ENCODE results near the gene NFATC2.

NFATC2 gene

DNA sequence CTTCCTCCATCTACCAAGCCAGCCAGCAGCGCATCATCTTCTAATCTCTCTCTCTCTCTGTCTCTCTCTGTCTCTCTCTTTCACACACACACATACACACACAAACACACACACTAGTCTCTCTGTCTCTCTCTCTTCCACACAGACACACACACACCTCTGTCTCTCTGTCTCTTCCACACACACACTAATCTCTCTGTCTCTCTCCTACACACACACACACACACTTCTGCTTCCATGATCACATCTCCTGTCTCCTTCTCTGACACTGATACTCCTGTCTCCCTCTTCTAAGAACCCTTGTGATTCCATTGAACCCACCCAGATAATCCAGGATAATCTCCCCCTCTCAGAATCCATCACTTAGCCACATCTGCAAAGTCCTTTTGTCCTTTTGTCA is 181.3 kb downstream of the NFATC2 start:
- CTCF ChIA-PET, result interaction anchor here (1.0 to 2.1 kb wide), 5 partner anchors 11 to 373 kb away, joined by 3 to 11 read pairs (median 3); no protein-coding TSS in a partner anchor
- TF ChIP-seq, protein P1, sequence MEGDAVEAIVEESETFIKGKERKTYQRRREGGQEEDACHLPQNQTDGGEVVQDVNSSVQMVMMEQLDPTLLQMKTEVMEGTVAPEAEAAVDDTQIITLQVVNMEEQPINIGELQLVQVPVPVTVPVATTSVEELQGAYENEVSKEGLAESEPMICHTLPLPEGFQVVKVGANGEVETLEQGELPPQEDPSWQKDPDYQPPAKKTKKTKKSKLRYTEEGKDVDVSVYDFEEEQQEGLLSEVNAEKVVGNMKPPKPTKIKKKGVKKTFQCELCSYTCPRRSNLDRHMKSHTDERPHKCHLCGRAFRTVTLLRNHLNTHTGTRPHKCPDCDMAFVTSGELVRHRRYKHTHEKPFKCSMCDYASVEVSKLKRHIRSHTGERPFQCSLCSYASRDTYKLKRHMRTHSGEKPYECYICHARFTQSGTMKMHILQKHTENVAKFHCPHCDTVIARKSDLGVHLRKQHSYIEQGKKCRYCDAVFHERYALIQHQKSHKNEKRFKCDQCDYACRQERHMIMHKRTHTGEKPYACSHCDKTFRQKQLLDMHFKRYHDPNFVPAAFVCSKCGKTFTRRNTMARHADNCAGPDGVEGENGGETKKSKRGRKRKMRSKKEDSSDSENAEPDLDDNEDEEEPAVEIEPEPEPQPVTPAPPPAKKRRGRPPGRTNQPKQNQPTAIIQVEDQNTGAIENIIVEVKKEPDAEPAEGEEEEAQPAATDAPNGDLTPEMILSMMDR (IDR thresholded peaks at IDR 0.05; ENCODE audit: insufficient read depth, low read length, missing control alignments), result no peak
- no peak for DNase-seq (ENCODE audit: low read depth, low spot score)
- no peak overlapping the region for H3K4me3 ChIP-seq (ENCODE audit: low read depth, low read length)
- POLR2A ChIA-PET, result interaction anchor here (0.7 to 1.6 kb wide), 4 partner anchors 9 to 34 kb away, joined by 3 to 7 read pairs (median 4); no protein-coding TSS in a partner anchor

DNA sequence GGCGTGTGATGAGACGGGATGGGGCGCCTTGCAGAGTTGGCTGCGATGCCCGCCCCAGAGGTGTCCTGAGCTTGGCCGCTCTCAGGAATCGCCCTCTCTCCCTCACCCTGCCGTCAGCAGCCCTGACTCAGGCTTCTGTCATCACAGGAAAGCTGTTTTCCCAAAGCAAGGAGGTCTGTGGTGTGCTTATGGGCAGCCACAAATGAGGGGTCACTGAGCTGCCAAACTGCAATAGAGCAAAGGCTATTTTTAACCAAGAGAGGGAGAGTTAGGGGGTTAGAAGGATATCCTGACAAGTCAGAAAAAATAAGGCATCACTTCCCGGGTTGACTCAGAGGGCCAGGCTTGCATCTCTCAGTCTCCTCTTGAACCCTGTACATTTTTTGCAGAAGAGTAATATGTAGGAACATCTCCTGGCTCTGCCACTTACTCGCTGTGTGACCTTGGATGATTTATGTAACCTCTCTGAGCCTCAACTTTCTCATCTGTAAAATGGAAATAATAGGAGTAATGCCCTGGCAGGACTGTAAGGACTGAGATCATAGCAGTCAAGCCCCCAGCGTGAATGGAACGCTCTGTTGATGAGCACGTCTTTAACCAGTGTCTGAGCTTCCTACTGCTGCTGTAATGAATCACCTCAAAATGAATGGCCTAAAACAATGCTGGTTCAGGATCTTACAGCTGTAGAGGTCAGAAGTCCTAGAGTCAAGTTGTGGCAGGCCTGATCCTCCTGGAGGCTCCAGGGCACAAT is 181.9 kb downstream of the NFATC2 start:
- TF ChIP-seq, protein P1 (IDR thresholded peaks at IDR 0.05; ENCODE audit: insufficient read depth, low read length, missing control alignments), result no peak
- CTCF ChIA-PET, result interaction anchor here (0.9 to 2.1 kb wide), 6 partner anchors 10 to 379 kb away, joined by 3 to 11 read pairs (median 3); no protein-coding TSS in a partner anchor
- peak; percentile 100 for DNase-seq (ENCODE audit: low read depth, low spot score)
- no peak overlapping the region for H3K4me3 ChIP-seq (ENCODE audit: low read depth, low read length)
- POLR2A ChIA-PET, result interaction anchor here (0.6 to 1.6 kb wide), 6 partner anchors 8 to 380 kb away, joined by 3 to 7 read pairs (median 4); no protein-coding TSS in a partner anchor

DNA sequence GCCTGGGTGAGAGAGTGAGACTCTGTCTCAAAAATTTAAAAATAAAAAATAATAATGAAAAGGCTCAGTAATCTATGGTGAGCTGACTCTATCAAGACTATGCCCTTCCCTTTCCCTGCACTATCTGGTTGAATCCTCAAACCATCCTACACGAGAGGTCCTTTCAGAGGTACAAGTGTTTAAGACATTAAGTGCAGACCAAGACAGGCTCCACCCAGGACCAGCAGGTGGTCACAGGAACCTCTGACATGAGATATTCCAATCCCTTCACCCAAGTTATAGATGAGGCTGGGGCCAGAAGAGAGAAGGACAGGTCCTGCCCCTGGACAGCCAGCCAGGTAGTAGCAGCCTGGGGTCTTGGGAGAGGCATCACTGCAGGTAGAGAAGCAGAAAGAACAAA is 182.6 kb downstream of the NFATC2 start:
- CTCF ChIA-PET, result interaction anchor here (0.9 to 2.1 kb wide), 4 partner anchors 9 to 378 kb away, joined by 3 to 11 read pairs (median 4); no protein-coding TSS in a partner anchor
- TF ChIP-seq, protein P1 (IDR thresholded peaks at IDR 0.05; ENCODE audit: insufficient read depth, low read length, missing control alignments), result no peak
- POLR2A ChIA-PET, result interaction anchor here (1.4 to 1.6 kb wide), 4 partner anchors 9 to 380 kb away, joined by 4 to 7 read pairs (median 4); no protein-coding TSS in a partner anchor
- H3K4me3 ChIP-seq (ENCODE audit: low read depth, low read length), result no peak overlapping the region
- DNase-seq (ENCODE audit: low read depth, low spot score), result no peak

DNA sequence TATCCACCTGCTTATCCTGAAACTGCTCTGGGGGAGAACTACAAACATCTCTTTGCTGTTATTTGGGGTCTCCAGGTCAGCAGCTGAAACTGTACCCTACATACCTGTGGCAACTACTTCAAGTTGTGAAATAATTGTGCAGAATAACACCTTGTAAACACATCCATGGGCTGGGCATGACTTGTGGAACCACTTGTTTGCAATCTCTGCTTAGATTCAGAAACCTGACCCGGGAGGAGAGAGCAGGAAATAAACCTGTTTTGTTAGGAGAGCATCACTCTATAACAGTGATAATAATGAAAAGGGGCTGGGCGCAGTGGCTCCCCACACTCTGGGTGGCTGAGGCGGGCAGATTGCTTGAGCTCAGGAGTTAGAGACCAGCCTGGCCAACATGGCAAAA is 183.1 kb downstream of the NFATC2 start:
- H3K4me3 ChIP-seq (ENCODE audit: low read depth, low read length), result no peak overlapping the region
- DNase-seq (ENCODE audit: low read depth, low spot score), result no peak
- CTCF ChIA-PET, result interaction anchor here (0.9 to 2.1 kb wide), 3 partner anchors 236 to 367 kb away, joined by 3 to 11 read pairs (median 5); no protein-coding TSS in a partner anchor
- TF ChIP-seq, protein P1 (IDR thresholded peaks at IDR 0.05; ENCODE audit: insufficient read depth, low read length, missing control alignments), result no peak
- POLR2A ChIA-PET, result interaction anchor here (1.4 kb wide), 1 partner anchor 379 kb away, joined by 4 read pairs; no protein-coding TSS in a partner anchor

DNA sequence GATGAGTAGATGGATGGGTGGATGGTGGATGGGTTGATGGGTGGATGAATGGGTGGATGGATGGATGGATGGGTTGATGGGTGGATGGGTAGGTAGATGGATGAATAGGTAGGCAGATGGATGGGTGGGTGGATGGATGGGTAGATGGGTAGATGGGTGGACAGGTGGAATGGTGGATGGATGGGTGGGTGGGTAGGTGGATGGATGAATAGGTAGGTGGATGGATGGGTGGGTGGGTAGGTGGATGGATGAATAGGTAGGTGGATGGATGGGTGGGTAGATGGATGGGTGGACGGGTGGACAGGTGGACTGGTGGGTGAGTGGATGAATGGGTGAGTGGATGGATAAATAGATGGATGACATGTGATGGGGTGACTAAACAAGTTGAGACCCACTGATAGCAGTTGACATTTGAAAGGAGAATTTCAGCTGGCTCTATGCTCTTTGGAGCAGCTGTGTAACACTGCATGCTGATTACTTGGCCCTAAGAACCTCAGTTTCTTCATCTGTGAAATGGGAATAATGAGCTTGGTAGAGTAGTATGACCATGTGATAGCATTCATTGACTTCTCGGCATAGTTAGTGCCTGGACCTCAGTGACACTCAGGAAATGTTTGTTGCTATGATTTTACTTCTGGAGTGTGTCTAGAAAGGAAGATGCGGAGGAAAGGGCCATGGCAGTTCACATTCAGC is 184.3 kb downstream of the NFATC2 start:
- DNase-seq (ENCODE audit: low read depth, low spot score), result no peak
- ChIA-PET CTCF (interaction anchor here (0.9 to 1.4 kb wide), 2 partner anchors 237 to 342 kb away, joined by 3 to 5 read pairs; no protein-coding TSS in a partner anchor), POLR2A (no interaction called here)
- TF ChIP-seq, protein P1 (IDR thresholded peaks at IDR 0.05; ENCODE audit: insufficient read depth, low read length, missing control alignments), result no peak
- no peak overlapping the region for H3K4me3 ChIP-seq (ENCODE audit: low read depth, low read length)

DNA sequence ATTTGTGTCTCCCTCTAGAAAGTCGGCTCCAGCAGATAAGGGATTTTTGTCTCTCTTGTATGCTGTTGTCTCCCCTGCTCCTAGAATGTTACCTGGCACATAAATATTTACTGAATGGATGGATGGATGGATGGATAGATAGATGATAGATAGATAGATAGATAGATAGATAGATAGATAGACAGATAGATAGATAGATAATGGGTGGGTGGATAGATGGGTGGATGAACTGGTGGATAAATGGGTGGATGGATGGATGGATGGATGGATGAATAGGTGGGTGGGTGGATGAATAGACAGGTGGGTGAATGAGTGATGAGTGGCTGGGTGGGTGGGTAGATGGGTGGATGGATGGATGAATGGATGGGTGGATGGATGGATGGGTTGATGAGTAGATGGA is 185.0 kb downstream of the NFATC2 start:
- H3K4me3 ChIP-seq (ENCODE audit: low read depth, low read length), result no peak overlapping the region
- ChIA-PET CTCF (no interaction called here), POLR2A (no interaction called here)
- no peak for DNase-seq (ENCODE audit: low read depth, low spot score)
- TF ChIP-seq, protein P1 (IDR thresholded peaks at IDR 0.05; ENCODE audit: insufficient read depth, low read length, missing control alignments), result no peak
